Ascending aorta (tissue), 2 donors: ENCODE results near the gene ARID5A. TPM values are rescaled to one million over a fixed set of nuclear protein-coding genes. Genes with fewer than 3 reads are reported as not detected.
A peak's percentile ranks its signal among the peaks of the same experiment; 100 is the strongest.

Experiments used
- DNase-seq, 2 donors: peaks; one replicate each; pipeline ENCODE4 v3.0.0-alpha.2; 2019; ENCODE audit warnings: low spot score in 2 of 2
- H3K27ac ChIP-seq, 2 donors: fragments of 200-600 bp; sonication (generic); one replicate each; pipeline ENCODE4 v1.5.1; 2016 to 2017; ENCODE audit warnings: mild to moderate bottlenecking in 1 of 2
- H3K27me3 ChIP-seq: fragments of 200-600 bp; sonication (generic); one replicate; pipeline ENCODE4 v1.5.1; 2017
- H3K36me3 ChIP-seq, 2 donors: fragments of 200-600 bp; sonication (generic); one replicate each; pipeline ENCODE4 v1.5.1; 2016
- H3K4me1 ChIP-seq, 2 donors: fragments of 200-600 bp; sonication (generic); one replicate each; pipeline ENCODE4 v1.5.1; 2016 to 2017; ENCODE audit warnings: mild to moderate bottlenecking in 1 of 2
- H3K4me3 ChIP-seq, 2 donors: fragments of 200-600 bp; sonication (generic); one replicate each; pipeline ENCODE4 v1.5.1; 2016 to 2017; ENCODE audit warnings: mild to moderate bottlenecking in 1 of 2
- H3K9me3 ChIP-seq, 2 donors: fragments of 200-600 bp; sonication (generic); one replicate each; pipeline ENCODE4 v1.5.1; 2016
- intact Hi-C: fragments of 100-400 bp; cut with DNase I; formaldehyde crosslinking; loops from one replicate; pipeline ENCODE4 v1.15.1; 2023
- total RNA-seq: library from RNA; depleted of rRNA; stranded (reverse); fragments of >200 nt; gene quantifications from one replicate; pipeline ENCODE4 v1.1.0, GENCODE V29; 2016
- TF ChIP-seq, protein P1 (sequence below), 3 experiments: fragments of 200-600 bp in 2 of 3; fragments of 450-650 bp in 1 of 3; sonication (generic) in 2 of 3; IDR thresholded peaks; one replicate each; pipeline ENCODE4 v1.5.1; 2016 to 2019; ENCODE audit warnings: antibody characterized with exemption in 3 of 3, mild to moderate bottlenecking in 1 of 3, moderate library complexity in 1 of 3

Gene ARID5A
- total RNA-seq, 1 donor from 2014 or later, result 267 TPM

DNA sequence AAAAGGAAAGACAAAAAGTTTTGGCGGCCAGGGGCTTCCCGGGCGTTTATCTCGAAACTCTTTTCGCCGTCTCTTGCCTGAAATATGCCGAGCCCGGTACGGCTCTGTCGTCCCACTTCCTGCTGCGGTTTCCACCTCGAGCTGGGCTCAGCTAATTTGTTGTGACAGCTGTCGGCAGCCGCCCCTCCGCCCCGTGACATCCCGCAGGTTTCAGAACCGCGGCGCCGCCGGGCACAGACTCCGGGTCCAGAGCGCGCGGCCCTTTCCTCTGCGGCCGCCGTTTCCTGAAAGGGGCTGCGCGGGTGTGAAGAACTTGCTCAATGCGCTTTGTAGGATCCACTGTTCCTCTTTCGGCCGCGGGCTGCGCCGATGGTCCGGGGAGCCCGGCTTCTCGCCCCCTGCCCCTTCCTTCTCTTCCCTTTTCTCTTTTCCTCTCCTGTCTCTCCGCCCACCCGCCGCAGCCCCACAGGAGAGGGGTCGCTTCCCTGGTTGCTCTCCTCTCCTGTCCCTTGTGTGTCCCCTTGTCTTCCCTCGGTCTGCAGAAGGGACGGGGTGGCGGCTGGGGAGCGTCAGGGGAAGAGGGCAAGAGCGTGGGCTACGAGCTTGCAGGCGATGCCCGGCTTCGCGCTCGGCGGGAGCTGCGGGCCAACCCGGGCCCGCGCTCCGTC lies 648 bp downstream of the ARID5A start:
- Histone ChIP-seq H3K9me3 (no peaks in the 10 kb centered on the region), H3K4me1 (peaks cover 25 to 68% of the 10 kb centered on the region in 2 donors), H3K4me3 (peak overlapping the region; percentile 83 to 99), H3K36me3 (peaks cover 0 to 15% of the 10 kb centered on the region in 2 donors), H3K27ac (peak overlapping the region; percentile 96 to 99), H3K27me3 (no peaks in the 10 kb centered on the region)
- peak in 1 of 2 donors; percentile 85 for DNase-seq
- intact Hi-C loops, result loop anchor here (5.0 kb wide), 1 partner anchor 370 kb away; no protein-coding TSS in a partner anchor
- TF ChIP-seq, protein P1, sequence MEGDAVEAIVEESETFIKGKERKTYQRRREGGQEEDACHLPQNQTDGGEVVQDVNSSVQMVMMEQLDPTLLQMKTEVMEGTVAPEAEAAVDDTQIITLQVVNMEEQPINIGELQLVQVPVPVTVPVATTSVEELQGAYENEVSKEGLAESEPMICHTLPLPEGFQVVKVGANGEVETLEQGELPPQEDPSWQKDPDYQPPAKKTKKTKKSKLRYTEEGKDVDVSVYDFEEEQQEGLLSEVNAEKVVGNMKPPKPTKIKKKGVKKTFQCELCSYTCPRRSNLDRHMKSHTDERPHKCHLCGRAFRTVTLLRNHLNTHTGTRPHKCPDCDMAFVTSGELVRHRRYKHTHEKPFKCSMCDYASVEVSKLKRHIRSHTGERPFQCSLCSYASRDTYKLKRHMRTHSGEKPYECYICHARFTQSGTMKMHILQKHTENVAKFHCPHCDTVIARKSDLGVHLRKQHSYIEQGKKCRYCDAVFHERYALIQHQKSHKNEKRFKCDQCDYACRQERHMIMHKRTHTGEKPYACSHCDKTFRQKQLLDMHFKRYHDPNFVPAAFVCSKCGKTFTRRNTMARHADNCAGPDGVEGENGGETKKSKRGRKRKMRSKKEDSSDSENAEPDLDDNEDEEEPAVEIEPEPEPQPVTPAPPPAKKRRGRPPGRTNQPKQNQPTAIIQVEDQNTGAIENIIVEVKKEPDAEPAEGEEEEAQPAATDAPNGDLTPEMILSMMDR (IDR thresholded peaks at IDR 0.05), result no peak

DNA sequence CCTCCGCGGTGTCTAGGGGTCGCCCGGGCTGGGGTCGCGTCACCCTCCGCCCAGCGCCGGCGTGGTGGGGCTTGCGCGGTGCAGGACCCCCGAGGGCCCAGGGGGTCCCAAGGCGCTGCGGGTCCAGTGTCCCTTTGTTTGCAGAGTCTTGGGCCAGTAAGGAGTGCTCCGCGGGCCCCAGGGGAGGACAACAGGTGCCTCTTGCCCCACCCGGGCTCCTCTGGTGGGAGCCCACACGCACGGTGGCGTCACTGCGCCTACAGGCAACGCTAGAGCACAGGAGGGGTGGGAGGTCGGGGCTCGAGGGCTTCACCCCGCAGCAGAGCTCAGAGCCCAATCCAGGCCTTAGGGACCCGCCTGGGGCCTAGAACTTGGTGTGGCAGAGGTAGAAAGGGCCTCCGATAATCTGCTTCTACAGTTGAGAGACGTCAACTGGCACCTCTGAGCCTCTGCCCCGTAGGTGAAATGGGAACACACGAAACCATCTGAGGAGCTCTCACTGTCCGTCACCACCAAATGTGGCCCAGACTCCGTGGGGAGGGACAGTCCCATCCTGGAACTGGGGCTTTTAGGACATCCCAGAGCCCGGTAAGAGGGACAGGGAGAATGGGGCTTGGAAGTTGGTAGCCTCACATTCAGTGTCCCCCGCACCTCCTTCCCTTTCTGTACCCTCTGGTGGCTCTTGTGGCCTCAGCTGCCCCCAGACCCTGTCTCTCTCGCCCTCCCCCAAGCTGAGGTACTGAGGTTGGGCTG lies 1.4 kb downstream of the ARID5A start:
- Histone ChIP-seq H3K27ac (peak overlapping the region; percentile 96 to 99), H3K4me1 (peaks cover 18 to 67% of the 10 kb centered on the region in 2 donors), H3K9me3 (no peaks in the 10 kb centered on the region), H3K36me3 (peaks cover 4 to 22% of the 10 kb centered on the region in 2 donors), H3K4me3 (peak overlapping the region; percentile 83 to 99), H3K27me3 (no peaks in the 10 kb centered on the region)
- TF ChIP-seq, protein P1 (IDR thresholded peaks at IDR 0.05), result no peak
- DNase-seq, result no peak
- intact Hi-C loops, result loop anchor here (1.0 to 5.0 kb wide), 2 partner anchors 29 to 369 kb away; no protein-coding TSS in a partner anchor

DNA sequence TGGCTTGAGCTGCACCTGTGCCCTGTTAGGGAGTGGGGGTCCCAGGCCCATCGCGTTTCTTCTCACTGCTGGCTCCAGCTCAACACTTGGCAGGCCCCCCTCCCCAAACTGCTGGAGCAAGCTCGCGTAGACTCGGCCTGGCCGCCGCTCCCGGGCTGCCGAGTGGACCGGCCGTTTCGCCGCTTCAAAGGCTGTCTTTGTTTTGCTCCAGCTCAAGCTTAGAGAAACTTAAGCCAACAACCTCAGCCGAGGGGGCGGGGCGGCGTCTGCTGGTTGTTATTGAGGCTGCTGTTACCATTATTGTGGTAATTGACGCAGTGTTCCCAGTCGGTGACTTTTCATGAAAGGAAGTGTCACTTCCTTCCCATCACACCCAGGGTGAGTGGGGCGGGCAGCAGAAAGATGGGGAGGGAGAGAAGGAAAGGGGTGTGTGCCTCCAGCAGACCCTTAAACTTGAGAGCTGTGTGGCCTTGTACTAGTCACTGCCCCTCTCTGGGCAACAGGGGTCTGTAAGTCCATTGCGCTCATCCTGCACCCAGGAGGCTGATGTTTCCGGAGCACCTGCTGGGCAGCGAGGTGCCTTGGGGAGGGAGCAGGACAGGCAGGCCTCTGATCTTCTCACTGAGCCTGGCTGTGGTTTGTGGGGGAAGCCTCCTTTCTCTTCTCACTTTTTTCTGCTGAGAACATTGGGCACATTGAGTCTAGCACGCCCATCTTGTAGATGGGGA lies 2.1 kb downstream of the ARID5A start:
- H3K4me1 ChIP-seq, result peaks cover 14 to 63% of the 10 kb centered on the region in 2 donors

DNA sequence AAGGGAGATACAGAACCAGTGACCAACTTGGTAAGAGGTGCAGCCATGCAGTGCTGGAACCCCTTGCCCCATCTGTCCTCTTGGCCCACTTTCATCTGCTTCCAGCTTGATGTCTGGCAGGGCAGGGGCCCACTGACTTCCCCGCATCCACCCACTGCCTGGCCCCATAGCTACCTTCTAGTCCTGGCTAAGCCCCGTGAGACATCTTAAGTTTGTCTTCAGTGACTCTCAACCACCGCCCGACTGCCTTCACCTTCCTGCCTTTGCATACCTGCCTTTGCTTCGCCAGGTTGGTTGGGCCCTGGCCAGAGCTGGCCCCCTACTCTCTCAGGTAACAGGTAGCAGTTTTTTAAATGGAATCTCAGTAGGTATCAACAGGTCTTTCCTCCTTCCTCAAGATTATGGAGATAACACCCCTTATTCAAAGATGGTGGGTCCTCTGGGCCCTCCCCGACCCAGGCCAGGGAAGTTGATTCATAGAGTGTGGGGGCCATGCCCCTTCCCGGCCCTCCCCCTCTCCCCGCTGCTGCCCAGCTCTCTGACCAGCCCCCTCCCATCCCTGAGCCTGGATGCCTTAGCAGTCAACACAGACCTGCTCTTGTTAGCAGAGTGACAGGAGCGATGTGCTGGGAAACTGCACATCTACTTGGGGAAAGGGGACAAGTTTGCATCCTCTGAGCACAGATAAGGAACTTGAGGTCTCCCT lies 2.8 kb downstream of the ARID5A start:
- TF ChIP-seq, protein P1 (IDR thresholded peaks at IDR 0.05), result no peak
- H3K27ac ChIP-seq, result peak overlapping the region; percentile 96 to 99
- no peak for DNase-seq
- intact Hi-C loops, result loop anchor here (5.0 kb wide), 1 partner anchor 368 kb away; no protein-coding TSS in a partner anchor
- no peaks in the 10 kb centered on the region for H3K27me3 ChIP-seq
- H3K4me1 ChIP-seq, result peaks cover 14 to 56% of the 10 kb centered on the region in 2 donors
- H3K36me3 ChIP-seq, result peaks cover 4 to 37% of the 10 kb centered on the region in 2 donors
- no peaks in the 10 kb centered on the region for H3K9me3 ChIP-seq
- H3K4me3 ChIP-seq, result peak overlapping the region; percentile 83 to 99

More for the DNA sequence above, 2.1 kb downstream of the ARID5A start:
- peak; percentile 83 to 94 for DNase-seq
- H3K27me3 ChIP-seq, result no peaks in the 10 kb centered on the region
- peak overlapping the region; percentile 83 to 99 for H3K4me3 ChIP-seq
- H3K9me3 ChIP-seq, result no peaks in the 10 kb centered on the region
- H3K27ac ChIP-seq, result peak overlapping the region; percentile 96 to 99
- H3K36me3 ChIP-seq, result peaks cover 4 to 30% of the 10 kb centered on the region in 2 donors
- intact Hi-C loops, result loop anchor here (1.0 to 5.0 kb wide), 2 partner anchors 29 to 369 kb away; no protein-coding TSS in a partner anchor
- TF ChIP-seq, protein P1 (IDR thresholded peaks at IDR 0.05), result no peak

DNA sequence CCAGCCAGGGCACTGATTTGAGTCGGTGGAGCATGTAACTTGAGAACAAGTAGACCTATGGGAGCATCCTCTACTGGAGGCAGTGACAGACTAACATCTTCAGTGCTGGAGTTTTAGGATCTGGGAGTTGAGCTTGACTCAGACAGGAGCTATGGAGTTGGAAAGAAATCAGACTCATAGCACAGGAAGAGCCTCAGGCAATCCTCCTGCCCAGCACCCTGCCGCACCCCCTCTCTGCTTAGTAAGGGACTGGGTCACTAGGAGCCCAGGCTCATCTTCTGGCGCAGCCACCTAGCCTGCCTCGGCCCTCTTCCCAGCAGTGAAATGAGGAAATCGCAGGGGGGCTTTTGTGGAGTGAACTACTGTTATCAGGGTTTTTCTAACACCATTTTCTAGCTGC lies 3.6 kb downstream of the ARID5A start:
- intact Hi-C loops, result loop anchor here (2.0 kb wide), 1 partner anchor 15 kb away; no protein-coding TSS in a partner anchor
- H3K27ac ChIP-seq, result peak overlapping the region in 1 of 2 donors; percentile 96
- peaks cover 7 to 49% of the 10 kb centered on the region in 2 donors for H3K4me1 ChIP-seq
- peaks cover 5 to 38% of the 10 kb centered on the region in 2 donors for H3K36me3 ChIP-seq
- peak overlapping the region in 1 of 2 donors; percentile 83 for H3K4me3 ChIP-seq
- TF ChIP-seq, protein P1 (IDR thresholded peaks at IDR 0.05), result no peak
- no peaks in the 10 kb centered on the region for H3K27me3 ChIP-seq
- no peaks in the 10 kb centered on the region for H3K9me3 ChIP-seq
- no peak for DNase-seq
